HT-29 (cell line): ENCODE data around the gene ZNF536. TPM values are rescaled to one million over a fixed set of nuclear protein-coding genes. Genes with fewer than 3 reads are reported as not detected.
"Not testable (repeated sequence)": the region's sequence is repeated elsewhere in the genome, so short reads cannot be mapped to it uniquely, and the experiment has no call there.

ENCODE experiments used
- DNase-seq: peaks from one replicate; pipeline ENCODE4 v3.0.0-alpha.2; 2015; ENCODE audit warnings: low spot score
- total RNA-seq: library from RNA; depleted of rRNA; stranded (reverse); fragments of >200 nt; shearing (Covaris generic); gene quantifications from 2 replicates; pipeline ENCODE4 v1.2.3, GENCODE V29; 2014

ZNF536 gene
- total RNA-seq, 1 experiment from 2014 or later, result not detected

DNA sequence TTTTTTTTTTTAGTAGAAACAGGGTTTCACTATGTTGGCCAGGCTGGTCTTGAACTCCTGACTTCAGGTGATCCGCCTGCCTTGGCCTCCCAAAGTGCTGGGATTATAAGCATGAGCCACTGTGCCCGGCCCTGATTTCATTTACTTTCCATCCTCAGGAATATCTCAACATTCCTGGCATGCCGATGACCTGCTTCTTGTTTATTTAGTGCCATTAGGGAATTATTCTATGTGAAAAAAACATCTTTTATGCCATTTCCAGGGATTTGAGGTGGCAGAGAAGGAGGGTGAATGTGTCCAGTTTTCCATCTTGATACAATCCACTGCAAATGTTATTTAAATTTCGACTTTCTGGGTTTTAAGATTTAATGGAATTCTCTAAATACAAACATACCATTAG lies 45.0 kb downstream of the ZNF536 start:
- DNase-seq, result not testable (repeated sequence)

- DNase-seq, result no peak
Observed at GRCh38 chr19:30419568-30420180, 47.5 kb downstream of the ZNF536 start.

- no peak for DNase-seq
Observed at GRCh38 chr19:30420316-30420715, 48.1 kb downstream of the ZNF536 start.

- DNase-seq, result no peak
Observed at GRCh38 chr19:30420881-30421280, 48.7 kb downstream of the ZNF536 start.

GRCh38 chr19:30421571-30421970 lies 49.4 kb downstream of the ZNF536 start:
- DNase-seq, result no peak

DNA sequence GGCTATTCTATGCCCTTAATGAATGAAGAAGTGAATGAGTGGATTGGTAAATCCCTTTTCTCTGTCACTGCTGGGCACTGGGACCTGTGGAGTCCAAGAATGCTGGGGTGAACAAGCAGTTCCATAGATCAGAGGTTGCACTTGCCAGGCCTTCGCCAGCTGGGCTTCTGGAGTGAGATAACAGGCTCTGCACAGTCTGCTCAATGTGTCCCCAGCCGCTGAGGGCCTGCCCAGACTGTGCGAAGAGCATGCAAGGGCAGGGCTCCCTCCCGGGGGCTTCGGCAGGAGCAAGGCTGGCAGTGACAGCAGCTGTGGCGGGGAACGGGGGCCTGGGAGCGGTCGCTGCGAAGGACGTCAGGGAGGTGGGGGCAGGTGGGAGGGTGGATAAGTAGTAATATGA lies 51.3 kb downstream of the ZNF536 start:
- DNase-seq, result no peak

GRCh38 chr19:30425885-30426838 lies 54.0 kb downstream of the ZNF536 start:
- no peak for DNase-seq

DNA sequence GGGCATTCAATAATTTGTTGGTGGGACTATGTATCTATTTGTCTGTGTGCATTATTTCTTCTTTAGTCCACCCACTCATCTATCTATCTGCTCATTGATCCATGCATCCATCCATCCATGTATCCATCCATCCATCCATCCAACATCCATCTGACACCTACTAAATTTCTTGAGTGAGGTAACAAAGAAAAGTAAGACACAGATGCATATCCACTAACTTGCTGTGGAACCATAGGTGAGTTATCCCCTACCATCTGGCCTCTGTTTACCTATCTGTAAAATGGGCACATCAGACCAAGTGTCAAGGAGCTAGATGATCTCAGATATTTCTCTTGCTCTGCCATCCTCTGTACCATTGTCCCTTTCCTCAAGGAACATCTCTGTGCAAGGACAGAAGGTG lies 54.7 kb downstream of the ZNF536 start:
- no peak for DNase-seq

DNA sequence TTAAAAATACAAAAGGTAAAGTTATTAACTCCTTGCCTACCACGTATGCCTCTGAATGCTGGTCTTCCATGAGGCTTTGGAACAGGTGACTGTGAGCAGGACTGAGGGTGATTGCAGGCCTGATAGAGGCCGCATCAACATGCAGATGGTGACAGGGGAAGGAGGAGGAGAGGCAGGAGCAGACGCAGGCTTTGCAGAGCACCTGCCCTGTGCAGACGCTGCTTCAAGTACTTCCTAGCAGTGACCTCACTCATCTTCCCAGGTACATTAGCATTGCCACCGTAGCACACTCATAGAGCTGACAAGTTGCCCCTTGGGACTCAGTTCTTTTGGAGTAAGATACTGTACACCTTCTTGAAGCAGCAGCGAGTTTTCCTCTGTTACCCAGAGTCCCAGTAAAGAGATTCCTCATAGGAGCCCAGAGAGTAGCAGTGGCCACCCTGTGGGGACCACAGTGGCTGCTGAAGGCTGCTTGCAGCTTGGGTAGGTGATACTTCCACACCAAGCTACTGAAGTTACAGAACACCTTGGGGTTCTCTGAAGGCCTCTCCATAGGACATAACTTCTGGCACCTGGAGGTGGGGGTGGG lies 56.0 kb downstream of the ZNF536 start:
- DNase-seq, result no peak

GRCh38 chr19:30428844-30429243 lies 56.7 kb downstream of the ZNF536 start:
- DNase-seq, result no peak

DNA sequence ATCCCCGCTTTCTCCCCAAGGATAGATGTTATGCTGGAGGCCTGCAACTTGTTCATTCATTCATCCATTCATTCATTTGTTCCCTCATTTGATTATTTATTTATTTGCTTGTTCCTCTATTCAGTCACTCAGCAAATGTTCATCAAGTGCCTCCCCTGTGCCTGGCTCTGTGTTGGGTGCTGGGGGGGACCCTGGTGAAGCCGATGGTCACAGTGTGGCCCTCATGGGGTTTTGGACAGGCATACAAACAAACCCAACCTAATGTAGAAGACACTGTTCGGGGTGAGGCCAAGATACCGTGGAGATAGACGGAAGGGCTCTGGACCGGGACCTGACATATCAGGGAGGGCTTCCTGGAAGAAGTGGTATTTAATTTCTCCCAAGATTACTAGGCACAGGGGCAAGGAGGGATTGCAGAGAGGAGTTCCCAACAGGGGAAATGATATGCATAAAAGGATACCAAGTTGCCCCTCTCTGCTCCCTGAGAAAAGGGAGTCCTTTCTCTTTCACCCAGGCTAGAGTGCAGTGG lies 58.1 kb downstream of the ZNF536 start:
- DNase-seq, result no peak

GRCh38 chr19:30431591-30431990 lies 59.4 kb downstream of the ZNF536 start:
- DNase-seq, result no peak

- DNase-seq, result no peak
Observed at GRCh38 chr19:30434797-30435594, 62.8 kb downstream of the ZNF536 start.

DNA sequence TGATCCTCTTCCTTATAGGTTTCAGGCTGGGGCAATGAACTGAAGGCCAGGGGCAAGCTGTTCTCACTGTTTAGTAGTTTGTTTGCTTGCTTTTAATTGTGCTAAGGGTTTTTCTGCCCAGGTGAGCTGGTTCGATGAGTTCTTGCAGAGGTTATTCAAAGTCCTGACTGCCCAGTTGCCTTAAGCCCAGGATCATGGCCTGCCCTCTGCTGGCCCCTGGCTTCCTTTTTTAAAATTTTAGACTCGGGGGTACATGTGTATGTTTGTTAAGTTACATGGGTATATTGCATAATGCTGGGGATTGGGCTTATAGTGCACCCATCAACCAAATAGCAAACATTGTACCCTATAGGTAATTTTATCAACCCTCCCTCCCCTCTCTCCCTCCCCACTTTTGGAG lies 65.7 kb downstream of the ZNF536 start:
- DNase-seq, result no peak

- DNase-seq, result no peak
Observed at GRCh38 chr19:30439310-30439709, 67.1 kb downstream of the ZNF536 start.

GRCh38 chr19:30441011-30441410 lies 68.8 kb downstream of the ZNF536 start:
- no peak for DNase-seq

DNA sequence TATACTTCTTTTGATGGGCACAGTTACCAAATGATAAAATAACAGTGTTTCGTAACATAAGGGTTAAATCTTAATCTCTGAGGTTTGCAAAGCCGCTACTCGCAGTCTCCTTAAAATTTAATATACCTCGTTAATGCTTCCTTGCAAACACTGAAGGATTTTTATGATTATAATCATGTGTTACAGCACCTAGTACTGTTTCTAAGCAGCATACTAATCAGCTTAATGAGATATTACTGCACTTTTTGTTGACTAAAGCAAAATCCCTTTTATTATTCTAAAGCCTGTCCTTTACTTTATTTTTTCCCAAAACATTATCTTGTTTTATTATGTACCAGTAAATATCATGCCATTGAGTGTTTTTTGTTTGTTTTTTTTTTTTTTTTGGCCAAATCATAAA lies 70.5 kb downstream of the ZNF536 start:
- DNase-seq, result no peak

- no peak for DNase-seq
Observed at GRCh38 chr19:30443531-30444252, 71.5 kb downstream of the ZNF536 start.

GRCh38 chr19:30444253-30444671 lies 72.1 kb downstream of the ZNF536 start:
- DNase-seq, result no peak

GRCh38 chr19:30444686-30445232 lies 72.6 kb downstream of the ZNF536 start:
- DNase-seq, result no peak
